Tongue (tissue), 2 donors: ENCODE results near the gene KRTAP2-2. TPM values are rescaled to one million over a fixed set of nuclear protein-coding genes. Genes with fewer than 3 reads are reported as not detected.
"Not testable (repeated sequence)": the region's sequence is repeated elsewhere in the genome, so short reads cannot be mapped to it uniquely, and the experiment has no call there.

Experiments
- DNase-seq: peaks from one replicate; pipeline ENCODE4 v3.0.0-alpha.2; 2015
- total RNA-seq: library from RNA; depleted of rRNA; stranded (reverse); fragments of >200 nt; gene quantifications from one replicate; pipeline ENCODE4 v1.2.3, GENCODE V29; 2014

KRTAP2-2 gene
- not detected for total RNA-seq

GRCh38 chr17:41055130-41055529 is at the start of gene KRTAP2-2:
Gene KRTAP2-2, minus strand, starts transcription at chr17:41055230. Its CDS starts 19 bp downstream, at chr17:41055211.
- DNase-seq = not testable (repeated sequence)

DNA sequence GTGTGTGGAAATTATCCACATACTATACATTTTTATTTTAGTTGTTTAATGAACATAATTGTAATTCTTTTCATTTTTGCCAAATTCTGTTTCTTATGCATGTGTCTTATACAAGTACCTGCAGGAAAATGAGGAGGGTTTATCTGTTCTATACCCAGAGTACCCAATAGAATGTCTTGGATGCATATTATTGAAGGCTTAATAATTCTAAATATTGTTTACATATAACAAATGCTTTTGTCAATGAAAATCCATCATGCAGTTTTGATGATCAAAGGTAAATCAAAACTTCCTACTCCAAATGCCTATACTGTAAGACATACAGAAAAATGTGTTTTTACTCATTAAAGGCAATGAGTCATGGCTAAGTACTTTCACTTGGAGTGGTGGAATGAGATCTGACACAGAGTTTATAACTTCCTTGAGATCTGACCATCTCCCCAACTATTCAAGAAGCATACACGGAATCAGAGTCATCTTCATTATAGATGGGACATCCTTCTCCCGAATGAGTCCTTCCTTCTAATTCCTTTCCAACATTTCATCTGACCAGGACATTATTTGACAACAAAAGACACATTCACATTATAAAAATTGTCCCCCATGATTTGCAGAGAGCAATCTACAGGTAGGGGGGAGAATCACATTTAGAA is 49.5 kb upstream of the KRTAP2-2 start:
- DNase-seq = not testable (repeated sequence)

- DNase-seq = no peak
Measured at GRCh38 chr17:41103896-41104295, 48.9 kb upstream of the KRTAP2-2 start.

DNA sequence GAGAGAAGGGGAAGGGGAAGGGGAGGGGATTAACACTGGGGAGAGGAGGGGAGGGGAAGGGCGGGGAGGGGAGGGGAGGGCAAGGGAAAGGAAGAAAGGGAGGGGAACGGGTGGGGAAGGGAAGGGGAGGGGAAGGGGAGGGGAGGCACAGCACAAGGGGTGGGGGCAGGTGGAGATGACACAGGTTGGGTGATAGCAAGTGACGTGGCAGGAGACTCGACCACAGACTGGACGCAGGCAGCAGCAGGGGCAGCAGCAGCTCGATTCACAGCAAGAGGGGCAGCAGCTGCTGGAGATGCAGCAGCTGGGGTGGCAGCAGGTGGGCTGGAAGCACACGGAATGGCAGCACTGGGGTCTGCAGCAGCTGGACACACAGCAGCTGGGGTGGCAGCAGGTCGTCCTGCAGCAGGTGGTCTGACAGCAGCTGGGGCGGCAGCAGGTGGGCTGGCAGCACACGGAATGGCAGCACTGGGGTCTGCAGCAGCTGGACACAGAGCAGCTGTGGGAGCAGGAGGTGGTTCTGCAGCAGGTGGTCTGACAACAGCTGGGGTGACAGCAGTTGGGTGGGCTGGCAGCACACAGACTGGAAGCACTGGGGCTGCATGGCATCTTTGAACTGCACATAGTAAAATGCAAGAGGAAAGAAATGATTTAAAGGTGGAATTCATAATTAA is 46.7 kb upstream of the KRTAP2-2 start, which contains the start of gene KRTAP4-16:
Gene KRTAP4-16, minus strand, starts transcription at position 624 of the 674 bp plus-strand sequence. Its CDS starts 0 bp downstream, at position 624.
- no peak for DNase-seq

DNA sequence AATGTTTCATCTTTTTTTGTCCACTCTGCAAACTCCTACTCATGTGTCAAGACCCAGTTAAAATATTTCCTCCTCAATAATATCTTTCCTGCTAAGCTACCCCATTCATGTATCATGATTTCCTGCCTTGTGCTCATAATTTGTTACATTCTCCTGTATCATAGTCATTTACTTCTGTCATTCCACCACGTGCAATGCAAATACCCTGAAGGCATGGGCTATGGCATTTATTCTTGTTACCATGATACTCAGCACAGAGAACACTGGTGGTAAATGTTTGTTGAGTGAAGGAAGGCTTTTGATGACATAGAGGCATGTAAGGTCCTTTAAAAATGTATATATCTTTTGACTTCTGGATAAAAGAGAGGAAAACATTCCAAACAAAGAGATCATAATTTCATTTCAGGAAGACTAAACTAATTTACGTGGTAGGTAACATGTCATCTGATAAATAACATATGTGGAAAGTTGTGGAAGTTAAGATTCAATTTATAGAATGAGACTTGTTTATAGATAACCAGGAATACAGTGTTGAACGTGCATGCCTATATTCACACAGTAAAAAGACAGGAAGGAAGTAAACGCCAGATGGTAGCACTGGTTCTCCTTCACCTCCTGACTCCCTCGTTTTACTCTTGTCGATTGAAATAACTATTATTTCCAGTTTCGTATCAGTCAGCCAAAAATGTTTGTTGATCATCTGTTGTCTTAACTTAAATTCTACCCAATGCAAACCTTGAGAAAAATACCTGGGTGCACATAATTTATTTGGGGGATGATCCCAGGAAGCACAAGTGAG is 44.9 kb upstream of the KRTAP2-2 start:
- peak; percentile 41 for DNase-seq

GRCh38 chr17:41098481-41098880 is 43.5 kb upstream of the KRTAP2-2 start:
- DNase-seq = no peak

GRCh38 chr17:41098042-41098441 is 43.0 kb upstream of the KRTAP2-2 start, which contains the start of gene KRTAP4-8:
Gene KRTAP4-8, minus strand, starts transcription at chr17:41098142. Its CDS starts 58 bp downstream, at chr17:41098084.
- no peak for DNase-seq

GRCh38 chr17:41096055-41096454 is 41.0 kb upstream of the KRTAP2-2 start:
- DNase-seq = no peak

DNA sequence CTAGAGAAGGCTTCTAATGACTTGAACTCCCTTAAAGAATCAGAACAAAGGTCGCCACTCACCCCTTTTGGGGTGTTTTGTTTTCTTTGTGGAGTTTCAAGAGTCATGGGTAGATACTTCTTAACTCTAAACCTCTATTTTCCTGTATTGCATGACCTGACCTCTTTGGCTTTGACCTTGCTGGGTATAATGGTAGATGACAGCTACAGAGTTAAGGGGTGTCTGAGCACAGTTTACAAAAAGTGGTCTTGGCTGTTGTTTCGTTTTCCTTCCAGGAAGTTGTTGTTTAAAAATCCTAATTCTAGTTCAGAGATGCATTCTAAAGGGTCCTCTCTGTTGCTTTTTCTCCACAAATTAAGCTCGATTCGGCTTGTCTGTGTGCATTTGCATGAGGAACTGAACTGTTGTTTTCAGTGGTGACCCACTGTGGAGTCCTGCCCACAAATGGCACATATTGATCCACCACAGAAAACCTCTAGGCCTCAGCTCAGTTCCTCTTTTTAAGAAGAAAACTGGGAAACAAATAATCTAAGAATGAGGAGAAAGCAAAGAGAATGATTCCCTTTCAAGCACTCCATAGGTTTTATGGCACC is 33.8 kb upstream of the KRTAP2-2 start:
- DNase-seq = not testable (repeated sequence)

- DNase-seq = not testable (repeated sequence)
Measured at GRCh38 chr17:41084100-41084856, 29.2 kb upstream of the KRTAP2-2 start, which contains the start of gene KRTAP4-7. Gene KRTAP4-7, plus strand, starts transcription at chr17:41084150. Its CDS starts 57 bp downstream, at chr17:41084207.

DNA sequence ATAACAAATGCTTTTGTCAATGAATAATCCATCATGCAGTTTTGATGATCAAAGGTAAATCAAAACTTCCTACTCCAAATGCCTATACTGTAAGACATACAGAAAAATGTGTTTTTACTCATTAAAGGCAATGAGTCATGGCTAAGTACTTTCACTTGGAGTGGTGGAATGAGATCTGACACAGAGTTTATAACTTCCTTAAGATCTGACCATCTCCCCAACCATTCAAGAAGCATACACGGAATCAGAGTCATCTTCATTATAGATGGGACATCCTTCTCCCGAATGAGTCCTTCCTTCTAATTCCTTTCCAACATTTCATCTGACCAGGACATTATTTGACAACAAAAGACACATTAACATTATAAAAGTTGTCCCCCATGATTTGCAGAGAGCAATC is 28.4 kb upstream of the KRTAP2-2 start:
- not testable (repeated sequence) for DNase-seq

- DNase-seq = no peak
Measured at GRCh38 chr17:41082626-41083025, 27.6 kb upstream of the KRTAP2-2 start.

DNA sequence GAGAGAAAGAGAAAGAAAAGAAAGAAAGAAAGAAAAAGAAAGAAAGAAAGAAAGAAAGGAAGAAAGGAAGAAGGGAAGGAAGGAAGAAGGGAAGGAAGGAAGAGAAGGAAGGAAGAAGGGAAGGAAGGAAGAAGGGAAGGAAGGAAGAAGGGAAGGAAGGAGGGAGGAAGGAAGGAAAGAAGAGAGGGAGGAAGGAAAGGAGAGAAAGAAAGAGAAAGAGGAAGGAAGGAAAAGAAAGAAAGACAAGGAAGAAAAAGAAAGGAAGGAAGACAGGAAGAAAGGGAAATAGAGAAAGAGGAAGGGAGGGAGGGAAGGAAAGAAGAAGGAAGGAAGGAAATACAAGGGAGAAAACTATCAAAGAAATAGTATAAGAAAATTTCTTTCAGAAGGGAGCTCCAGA is 21.8 kb upstream of the KRTAP2-2 start:
- DNase-seq = no peak

GRCh38 chr17:41073676-41074075 is 18.6 kb upstream of the KRTAP2-2 start:
- DNase-seq = no peak

- peak; percentile 66 for DNase-seq
Measured at GRCh38 chr17:41071606-41072360, 16.8 kb upstream of the KRTAP2-2 start.

- DNase-seq = no peak
Measured at GRCh38 chr17:41069031-41069430, 14.0 kb upstream of the KRTAP2-2 start.

DNA sequence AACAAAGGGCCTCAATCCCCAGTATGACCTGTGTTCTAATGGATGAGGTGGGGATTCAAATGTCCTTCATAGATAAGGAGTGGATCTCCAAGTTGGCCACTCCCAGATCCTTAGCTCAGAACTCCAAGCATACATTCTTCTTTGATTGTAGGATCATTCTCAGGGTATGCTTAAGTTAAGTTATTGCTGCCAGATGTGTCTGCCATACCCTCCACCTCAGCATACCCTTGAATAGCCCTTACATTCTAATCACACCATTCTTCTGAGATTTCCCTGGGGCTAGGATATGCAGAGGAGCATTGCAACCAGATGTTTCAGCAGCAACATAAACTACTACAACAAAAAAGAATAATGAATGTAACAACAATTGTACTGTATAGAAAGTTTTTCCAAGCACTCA is 12.3 kb upstream of the KRTAP2-2 start:
- no peak for DNase-seq

GRCh38 chr17:41065829-41066624 is 11.0 kb upstream of the KRTAP2-2 start, which contains the start of gene KRTAP2-4:
Gene KRTAP2-4, minus strand, starts transcription at chr17:41065879. Its CDS starts 34 bp downstream, at chr17:41065845.
- DNase-seq = no peak

GRCh38 chr17:41065016-41065689 is 10.1 kb upstream of the KRTAP2-2 start:
- not testable (repeated sequence) for DNase-seq
